HG03558 (cell line): ENCODE results near the gene MYL5.
"Not testable (repeated sequence)": the region's sequence is repeated elsewhere in the genome, so short reads cannot be mapped to it uniquely, and the experiment has no call there.

Source experiments
- ATAC-seq: cut with Tn5 transposase; IDR thresholded peaks from one replicate; pipeline ENCODE4 v1.9.1; 2021; ENCODE audit warnings: moderate number of reproducible peaks; ENCODE audit not compliant: unreplicated experiment; ENCODE audit errors: extremely low read depth

The MYL5 gene

GRCh38 chr4:635851-636627, 38.3 kb upstream of the MYL5 start:
- ATAC-seq: no peak

DNA sequence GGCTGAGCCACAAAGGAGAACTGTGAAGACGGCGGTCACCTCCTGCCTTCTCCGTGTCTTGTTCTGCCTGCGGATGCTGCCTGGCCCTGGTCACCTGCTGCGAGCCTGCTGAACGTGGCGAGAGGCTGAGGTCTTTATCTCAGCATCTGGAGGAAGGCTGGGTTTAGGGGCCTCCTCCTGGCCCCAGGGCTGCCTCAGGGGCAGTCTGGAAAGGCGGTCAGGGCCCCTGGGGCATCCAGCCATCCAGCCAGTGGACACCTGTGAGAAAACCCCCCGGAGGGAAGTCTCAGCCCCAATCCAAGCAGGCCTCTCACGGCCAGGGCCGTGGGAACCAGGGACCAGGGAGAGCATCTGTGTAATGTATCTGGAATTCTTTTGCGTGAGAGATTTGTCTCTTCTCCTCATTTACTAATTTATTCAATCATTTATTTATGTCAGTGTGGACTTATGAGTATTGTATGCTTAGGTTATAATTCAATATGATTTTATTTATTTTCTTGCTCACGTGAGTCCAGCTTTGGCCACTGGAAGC, 37.6 kb upstream of the MYL5 start:
- no peak for ATAC-seq

- no peak for ATAC-seq
Observed at GRCh38 chr4:637536-638280, 36.6 kb upstream of the MYL5 start.

- not testable (repeated sequence) for ATAC-seq
Observed at GRCh38 chr4:642366-642765, 32.0 kb upstream of the MYL5 start.

GRCh38 chr4:646460-646859, 27.9 kb upstream of the MYL5 start:
- ATAC-seq: no peak

GRCh38 chr4:647481-647880, 26.9 kb upstream of the MYL5 start:
- no peak for ATAC-seq

- ATAC-seq: no peak
Observed at GRCh38 chr4:648579-649292, 25.6 kb upstream of the MYL5 start.

DNA sequence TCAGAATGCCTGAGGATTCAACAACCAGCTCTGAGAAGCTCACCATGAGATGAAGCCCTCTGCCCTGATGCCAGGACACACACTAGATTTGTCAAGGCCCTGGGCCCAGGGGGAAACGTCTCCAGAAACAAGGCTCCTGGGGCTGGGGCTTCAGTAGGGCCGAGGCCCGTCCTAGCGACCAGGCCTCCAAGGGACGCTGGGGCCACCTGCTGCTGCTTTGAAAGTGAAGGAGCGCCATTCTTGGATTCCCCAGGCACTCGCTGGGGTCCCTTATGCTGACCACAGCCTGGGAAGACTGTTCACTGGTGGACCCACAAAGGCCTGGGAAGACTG, 25.1 kb upstream of the MYL5 start:
- no peak for ATAC-seq

DNA sequence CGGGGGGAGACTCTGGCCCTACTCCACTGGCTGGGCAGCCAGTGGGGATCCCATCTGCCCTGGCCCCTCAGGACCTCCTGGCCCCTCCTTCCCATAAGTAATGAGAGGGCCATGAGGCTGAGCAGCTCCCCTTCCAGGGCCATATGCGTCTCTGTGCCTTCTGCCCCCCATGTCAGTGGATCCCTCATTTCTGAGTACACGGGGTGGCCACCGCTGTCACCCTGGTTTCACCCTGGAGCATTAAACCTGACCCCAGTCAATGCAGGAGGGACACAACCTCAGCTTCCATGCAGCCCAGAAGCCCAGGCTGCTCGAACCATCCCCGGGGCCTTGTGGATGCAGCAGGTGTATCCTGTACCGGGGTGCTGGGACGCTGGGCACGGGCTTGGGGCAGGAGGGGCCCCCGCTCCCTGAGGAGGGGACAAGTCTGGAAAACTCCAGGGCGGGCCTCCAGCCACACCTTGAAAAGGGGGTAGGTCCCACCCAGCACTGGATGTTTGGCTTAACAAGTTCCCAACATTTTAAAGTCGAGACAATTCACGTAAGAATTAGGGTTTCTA, 24.5 kb upstream of the MYL5 start:
- no peak for ATAC-seq

DNA sequence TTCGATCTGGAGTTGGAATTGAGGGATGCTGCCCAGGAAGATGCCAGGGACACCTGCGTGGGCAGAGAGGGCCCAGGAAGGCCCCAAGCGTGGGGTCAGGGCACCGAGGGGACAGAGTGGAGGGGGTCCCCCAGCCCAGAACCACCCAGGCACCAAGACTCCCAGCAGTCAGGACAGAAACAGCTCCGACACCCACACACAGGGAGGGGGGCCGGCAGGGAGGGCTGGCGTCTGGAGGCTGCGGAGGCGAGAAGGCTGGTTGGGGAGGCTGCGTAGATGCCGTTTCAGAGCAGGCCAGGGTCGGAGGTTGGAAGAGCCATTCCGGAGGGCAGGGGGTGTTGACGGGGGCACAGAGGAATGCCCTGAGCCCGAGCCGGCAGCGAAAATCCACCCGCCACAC, 23.9 kb upstream of the MYL5 start:
- ATAC-seq: no peak

- no peak for ATAC-seq
Observed at GRCh38 chr4:650951-651883, 23.1 kb upstream of the MYL5 start.

GRCh38 chr4:651884-652642, 22.3 kb upstream of the MYL5 start:
- ATAC-seq: no peak

DNA sequence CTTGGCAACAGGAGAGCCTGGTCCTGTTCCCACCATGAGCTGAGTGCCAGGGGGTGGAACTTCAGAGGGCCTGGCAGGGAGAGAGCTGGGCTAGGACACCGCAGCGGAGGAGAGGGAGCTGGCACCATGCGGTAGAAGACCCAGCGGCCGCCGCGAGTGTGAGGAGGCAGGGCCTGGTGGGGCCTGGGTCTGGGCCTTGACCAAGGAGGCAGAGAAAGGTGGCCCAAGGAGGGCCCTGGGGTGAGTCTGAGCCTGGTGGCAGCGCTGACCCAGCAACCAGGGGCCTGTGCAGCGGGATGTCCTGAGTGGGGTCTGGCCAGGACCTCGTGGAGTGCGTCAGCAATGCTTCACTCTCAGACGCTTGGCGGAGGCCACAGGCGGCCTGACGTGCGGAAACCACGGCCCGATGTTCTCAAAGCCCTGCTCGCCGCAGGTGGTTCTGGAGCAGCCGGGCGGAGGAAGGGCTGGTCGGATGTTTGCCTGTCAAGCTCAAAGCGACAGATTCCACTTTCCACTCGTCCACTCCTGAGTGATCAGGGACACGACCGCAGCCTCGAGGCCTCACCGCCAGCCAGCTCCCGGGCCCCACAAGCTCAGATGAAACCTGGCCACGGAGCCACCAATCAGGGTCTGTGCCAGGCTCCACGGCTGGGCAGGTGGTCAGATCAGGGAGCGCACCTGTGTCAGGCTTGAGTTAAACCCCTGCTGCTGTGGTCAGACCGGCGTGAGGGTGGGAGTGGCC, 21.1 kb upstream of the MYL5 start:
- ATAC-seq: no peak

- ATAC-seq: no peak
Observed at GRCh38 chr4:653831-654502, 20.4 kb upstream of the MYL5 start.

DNA sequence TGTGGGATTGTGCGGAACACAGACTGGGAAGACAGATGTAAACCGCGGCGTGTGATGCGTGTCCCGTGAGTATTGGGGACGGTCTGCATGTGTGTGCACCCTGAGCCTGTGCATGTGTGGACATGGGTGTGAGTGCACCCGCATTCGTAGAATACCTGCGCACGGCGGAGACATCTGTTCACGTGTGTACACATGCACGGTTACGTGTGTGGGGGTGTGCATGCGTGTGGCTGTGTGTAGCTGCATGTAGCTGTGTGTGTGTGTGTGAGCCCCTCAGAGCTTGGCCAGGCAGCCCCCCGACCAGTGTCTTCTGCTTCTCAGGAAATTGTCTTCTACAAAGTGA, 19.9 kb upstream of the MYL5 start:
- no peak for ATAC-seq

GRCh38 chr4:654871-655463, 19.4 kb upstream of the MYL5 start:
- ATAC-seq: no peak

- no peak for ATAC-seq
Observed at GRCh38 chr4:655464-656151, 18.7 kb upstream of the MYL5 start.
